PFSK-1 (cell line): ENCODE measurements around the gene HES7.

Source experiments
- FOXP2 ChIP-seq: optimal IDR thresholded peaks from 2 replicates; pipeline ENCODE3; 2011; ENCODE audit warnings: borderline replicate concordance, control low read depth, inconsistent platforms; ENCODE audit not compliant: insufficient read depth; ENCODE audit errors: extremely low read length, extremely low read depth
- POLR2AphosphoS5 ChIP-seq: IDR thresholded peaks from 2 replicates; pipeline ENCODE4 v1.6.1; 2012; ENCODE audit warnings: low read depth, mild to moderate bottlenecking, control low read depth, low read length, moderate library complexity
- SIN3A ChIP-seq: IDR thresholded peaks from 2 replicates; pipeline ENCODE4 v1.6.1; 2012; ENCODE audit warnings: mild to moderate bottlenecking, low read length, moderate library complexity, borderline replicate concordance; ENCODE audit not compliant: insufficient read depth
- TAF1 ChIP-seq: IDR thresholded peaks from 2 replicates; pipeline ENCODE4 v1.6.1; 2012; ENCODE audit warnings: low read length, control low read depth, borderline replicate concordance; ENCODE audit not compliant: insufficient read depth
- TF ChIP-seq, protein P1 (sequence below), 2 experiments: IDR thresholded peaks; 2 replicates each; pipeline versions ENCODE4 v1.6.1 to v1.8.0; 2011 to 2012; ENCODE audit warnings: low read depth in 2 of 2, low read length in 2 of 2, control low read depth in 1 of 2, inconsistent platforms in 1 of 2, mild to moderate bottlenecking in 1 of 2, moderate library complexity in 1 of 2; ENCODE audit not compliant: insufficient read depth in 1 of 2

The HES7 gene

DNA sequence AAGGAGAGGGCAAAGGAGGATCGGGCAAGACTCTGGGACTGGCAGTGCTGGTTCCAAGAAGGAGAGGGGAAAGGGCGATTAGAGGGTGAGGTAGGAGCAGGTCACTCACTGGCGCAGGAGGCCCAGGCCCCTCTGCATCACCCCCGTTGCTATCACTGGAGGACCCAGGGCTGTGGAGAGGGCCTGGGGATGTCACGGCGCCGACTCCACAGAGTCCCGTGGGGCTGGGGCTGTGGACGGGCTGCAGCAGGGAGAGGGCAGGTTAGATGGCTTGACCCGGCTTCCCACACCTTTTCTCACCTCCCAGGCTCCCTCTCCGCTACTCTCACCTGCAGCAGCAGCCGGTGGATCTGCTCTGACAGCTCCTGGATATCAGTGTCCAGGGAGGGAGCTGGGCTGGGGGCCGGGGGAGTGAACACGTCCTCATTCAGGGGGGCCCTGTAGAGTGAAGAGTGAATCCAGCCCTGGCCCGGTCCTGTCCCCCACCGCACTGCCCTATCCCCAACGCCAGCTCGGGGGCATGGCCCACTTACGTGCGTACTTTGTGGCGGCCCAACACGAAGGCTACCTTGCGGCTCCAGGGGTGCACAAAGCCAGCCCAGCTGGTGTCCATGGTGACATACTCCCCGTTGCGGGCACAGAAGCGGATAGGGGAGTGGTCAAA is 23.4 kb upstream of the HES7 start:
- TF ChIP-seq, protein P1, sequence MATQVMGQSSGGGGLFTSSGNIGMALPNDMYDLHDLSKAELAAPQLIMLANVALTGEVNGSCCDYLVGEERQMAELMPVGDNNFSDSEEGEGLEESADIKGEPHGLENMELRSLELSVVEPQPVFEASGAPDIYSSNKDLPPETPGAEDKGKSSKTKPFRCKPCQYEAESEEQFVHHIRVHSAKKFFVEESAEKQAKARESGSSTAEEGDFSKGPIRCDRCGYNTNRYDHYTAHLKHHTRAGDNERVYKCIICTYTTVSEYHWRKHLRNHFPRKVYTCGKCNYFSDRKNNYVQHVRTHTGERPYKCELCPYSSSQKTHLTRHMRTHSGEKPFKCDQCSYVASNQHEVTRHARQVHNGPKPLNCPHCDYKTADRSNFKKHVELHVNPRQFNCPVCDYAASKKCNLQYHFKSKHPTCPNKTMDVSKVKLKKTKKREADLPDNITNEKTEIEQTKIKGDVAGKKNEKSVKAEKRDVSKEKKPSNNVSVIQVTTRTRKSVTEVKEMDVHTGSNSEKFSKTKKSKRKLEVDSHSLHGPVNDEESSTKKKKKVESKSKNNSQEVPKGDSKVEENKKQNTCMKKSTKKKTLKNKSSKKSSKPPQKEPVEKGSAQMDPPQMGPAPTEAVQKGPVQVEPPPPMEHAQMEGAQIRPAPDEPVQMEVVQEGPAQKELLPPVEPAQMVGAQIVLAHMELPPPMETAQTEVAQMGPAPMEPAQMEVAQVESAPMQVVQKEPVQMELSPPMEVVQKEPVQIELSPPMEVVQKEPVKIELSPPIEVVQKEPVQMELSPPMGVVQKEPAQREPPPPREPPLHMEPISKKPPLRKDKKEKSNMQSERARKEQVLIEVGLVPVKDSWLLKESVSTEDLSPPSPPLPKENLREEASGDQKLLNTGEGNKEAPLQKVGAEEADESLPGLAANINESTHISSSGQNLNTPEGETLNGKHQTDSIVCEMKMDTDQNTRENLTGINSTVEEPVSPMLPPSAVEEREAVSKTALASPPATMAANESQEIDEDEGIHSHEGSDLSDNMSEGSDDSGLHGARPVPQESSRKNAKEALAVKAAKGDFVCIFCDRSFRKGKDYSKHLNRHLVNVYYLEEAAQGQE (IDR thresholded peaks at IDR 0.05; ENCODE audit: insufficient read depth in 1 of 2, low read depth in 2 of 2, low read length in 2 of 2), result no peak
- no peak for TF ChIP-seq FOXP2
- TF ChIP-seq POLR2AphosphoS5, result no peak
- no peak for TF ChIP-seq SIN3A
- TF ChIP-seq TAF1, result no peak

GRCh38 chr17:8146381-8147140 is 22.7 kb upstream of the HES7 start:
- no peak for TF ChIP-seq SIN3A
- TF ChIP-seq POLR2AphosphoS5, result no peak
- TF ChIP-seq, protein P1 (IDR thresholded peaks at IDR 0.05; ENCODE audit: insufficient read depth in 1 of 2, low read depth in 2 of 2, low read length in 2 of 2), result no peak
- no peak for TF ChIP-seq FOXP2
- TF ChIP-seq TAF1, result no peak

- no peak for TF ChIP-seq FOXP2
- no peak for TF ChIP-seq SIN3A
- TF ChIP-seq, protein P1 (IDR thresholded peaks at IDR 0.05; ENCODE audit: insufficient read depth in 1 of 2, low read depth in 2 of 2, low read length in 2 of 2), result no peak
- no peak for TF ChIP-seq TAF1
- TF ChIP-seq POLR2AphosphoS5, result no peak
Measured at GRCh38 chr17:8145811-8146210, 21.9 kb upstream of the HES7 start.

DNA sequence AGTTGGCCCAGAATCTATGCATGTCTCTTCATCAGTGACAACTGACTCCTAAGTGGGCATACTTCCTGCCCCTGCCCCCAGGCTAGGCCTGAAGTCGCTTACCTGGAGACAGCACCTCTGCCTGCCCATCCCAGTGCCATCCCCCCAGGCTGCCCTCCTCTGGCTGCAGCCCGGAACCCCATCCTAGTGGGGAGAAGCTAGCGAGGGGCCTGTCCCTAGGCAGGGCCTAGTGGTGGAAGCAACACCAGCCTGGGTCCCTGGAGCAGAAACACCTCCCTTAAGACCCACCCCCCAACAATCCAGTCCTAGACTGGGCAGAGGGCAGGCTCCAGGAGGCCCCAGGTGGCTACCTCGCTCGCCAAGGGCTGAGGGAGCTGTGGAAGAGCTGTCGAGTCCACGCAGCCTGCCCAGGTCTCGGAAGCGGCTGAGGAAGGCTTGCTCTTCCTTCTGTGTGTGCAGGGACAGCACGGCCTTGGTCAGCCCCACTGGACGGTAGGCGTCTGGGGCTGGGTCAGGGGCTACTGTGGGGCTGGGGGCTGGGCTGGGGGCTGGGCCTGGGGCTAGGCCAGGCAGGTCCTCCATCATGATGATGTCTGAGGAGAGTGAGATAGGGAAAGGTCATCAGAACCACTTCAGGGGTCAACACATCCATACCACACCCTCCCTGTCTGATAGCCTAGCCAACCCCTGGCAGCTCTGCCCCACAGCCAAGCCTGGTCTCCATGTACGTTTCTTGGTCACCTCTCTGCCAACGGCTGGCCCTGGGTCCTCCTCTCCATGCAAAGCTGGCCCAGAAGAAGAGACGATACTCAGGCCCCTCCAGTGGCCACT is 20.7 kb upstream of the HES7 start:
- no peak for TF ChIP-seq TAF1
- TF ChIP-seq FOXP2, result no peak
- TF ChIP-seq, protein P1 (IDR thresholded peaks at IDR 0.05; ENCODE audit: insufficient read depth in 1 of 2, low read depth in 2 of 2, low read length in 2 of 2), result no peak
- TF ChIP-seq SIN3A, result no peak
- TF ChIP-seq POLR2AphosphoS5, result no peak
